H9 (cell line): Measurements from ENCODE around the gene MYOZ3. TPM values are rescaled to one million over a fixed set of nuclear protein-coding genes. Genes with fewer than 3 reads are reported as not detected.

ENCODE experiments used
- DNase-seq: peaks from one replicate; pipeline ENCODE4 v3.0.0-alpha.2; 2017
- H2AFZ ChIP-seq: one replicate; pipeline ENCODE4 v1.6.1; 2013; ENCODE audit warnings: mild to moderate bottlenecking, low read length, control low read depth, moderate library complexity
- H2AK5ac ChIP-seq: 2 replicates; pipeline ENCODE4 v1.6.1; 2013; ENCODE audit warnings: low read length, control low read depth, mixed read lengths; ENCODE audit not compliant: insufficient read length
- H2BK120ac ChIP-seq: one replicate; pipeline ENCODE4 v1.6.1; 2013; ENCODE audit warnings: low read depth, mild to moderate bottlenecking, low read length, control low read depth, inconsistent platforms; ENCODE audit not compliant: poor library complexity, severe bottlenecking
- H2BK12ac ChIP-seq: 2 replicates; pipeline ENCODE4 v1.6.1; 2013; ENCODE audit warnings: low read length, control low read depth, mixed read lengths, low read depth; ENCODE audit not compliant: insufficient read length
- H2BK15ac ChIP-seq: 2 replicates; pipeline ENCODE4 v1.6.1; 2013; ENCODE audit warnings: low read depth, low read length, control low read depth
- H2BK20ac ChIP-seq: one replicate; pipeline ENCODE4 v1.6.1; 2013; ENCODE audit warnings: low read depth, mild to moderate bottlenecking, low read length, control low read depth, inconsistent platforms; ENCODE audit not compliant: poor library complexity, severe bottlenecking
- H2BK5ac ChIP-seq: 2 replicates; pipeline ENCODE4 v1.6.1; 2013; ENCODE audit warnings: low read length, control low read depth, mixed read lengths; ENCODE audit not compliant: insufficient read length
- H3K14ac ChIP-seq: 2 replicates; pipeline ENCODE4 v1.6.1; 2013; ENCODE audit warnings: low read length, control low read depth; ENCODE audit not compliant: insufficient read depth
- H3K18ac ChIP-seq: 2 replicates; pipeline ENCODE4 v1.6.1; 2013; ENCODE audit warnings: low read depth, mild to moderate bottlenecking, mixed read lengths, low read length, control low read depth; ENCODE audit not compliant: insufficient read length
- H3K23ac ChIP-seq: 2 replicates; pipeline ENCODE4 v1.6.1; 2013; ENCODE audit warnings: low read length, control low read depth, mixed read lengths, low read depth; ENCODE audit not compliant: insufficient read length
- H3K23me2 ChIP-seq: 2 replicates; pipeline ENCODE4 v1.6.1; 2013; ENCODE audit warnings: low read depth, mild to moderate bottlenecking, mixed read lengths, low read length, control low read depth; ENCODE audit not compliant: insufficient read length, poor library complexity, severe bottlenecking
- H3K27ac ChIP-seq: 2 replicates; pipeline ENCODE4 v1.5.1; 2013; ENCODE audit warnings: low read length, control low read depth, mixed read lengths, low read depth; ENCODE audit not compliant: insufficient read length
- H3K27me3 ChIP-seq: 2 replicates; pipeline ENCODE4 v1.6.1; 2013; ENCODE audit warnings: low read length, control low read depth, inconsistent platforms; ENCODE audit not compliant: insufficient read depth
- H3K4ac ChIP-seq: 2 replicates; pipeline ENCODE4 v1.6.1; 2013; ENCODE audit warnings: low read depth, mild to moderate bottlenecking, control low read depth, inconsistent platforms, low read length, moderate library complexity
- H3K4me1 ChIP-seq: 2 replicates; pipeline ENCODE4 v1.6.1; 2013; ENCODE audit warnings: low read length, control low read depth, inconsistent platforms; ENCODE audit not compliant: insufficient read depth
- H3K4me2 ChIP-seq: 2 replicates; pipeline ENCODE4 v1.6.1; 2013; ENCODE audit warnings: low read length, control low read depth, mixed read lengths; ENCODE audit not compliant: insufficient read length, insufficient read depth
- H3K56ac ChIP-seq: 2 replicates; pipeline ENCODE4 v1.6.1; 2013; ENCODE audit warnings: low read depth, mild to moderate bottlenecking, mixed read lengths, low read length, control low read depth; ENCODE audit not compliant: insufficient read length
- H3K79me1 ChIP-seq: 2 replicates; pipeline ENCODE4 v1.6.1; 2013; ENCODE audit warnings: low read depth, mild to moderate bottlenecking, moderate library complexity, low read length, control low read depth, inconsistent platforms; ENCODE audit not compliant: insufficient read depth, poor library complexity, severe bottlenecking
- H3K79me2 ChIP-seq: 2 replicates; pipeline ENCODE4 v1.6.1; 2013; ENCODE audit warnings: low read length, control low read depth, inconsistent platforms; ENCODE audit not compliant: insufficient read depth
- H3K9ac ChIP-seq: 2 replicates; pipeline ENCODE4 v1.6.1; 2013; ENCODE audit warnings: low read length, control low read depth, mixed read lengths; ENCODE audit not compliant: insufficient read length; ENCODE audit errors: extremely low read depth
- H3K9me3 ChIP-seq: one replicate; pipeline ENCODE4 v1.6.1; 2013; ENCODE audit warnings: low read depth, low read length, inconsistent platforms; ENCODE audit not compliant: control insufficient read depth
- H3T11ph ChIP-seq: one replicate; pipeline ENCODE4 v1.6.1; 2013; ENCODE audit warnings: mild to moderate bottlenecking, low read length, control low read depth, inconsistent platforms
- H4K20me1 ChIP-seq: one replicate; pipeline ENCODE4 v1.6.1; 2013; ENCODE audit not compliant: control insufficient read depth, insufficient read length, insufficient read depth
- H4K5ac ChIP-seq: 2 replicates; pipeline ENCODE4 v1.6.1; 2013; ENCODE audit warnings: low read depth, mild to moderate bottlenecking, mixed read lengths, low read length, control low read depth; ENCODE audit not compliant: insufficient read length
- H4K8ac ChIP-seq: replicated peaks from 2 replicates; pipeline ENCODE4 v1.6.1; 2013; ENCODE audit warnings: low read length, control low read depth, mixed read lengths, low read depth; ENCODE audit not compliant: insufficient read length
- H4K91ac ChIP-seq: 2 replicates; pipeline ENCODE4 v1.6.1; 2013; ENCODE audit warnings: low read depth, mild to moderate bottlenecking, moderate library complexity, mixed read lengths, low read length, control low read depth; ENCODE audit not compliant: insufficient read length
- H3K27ac Mint-ChIP-seq, 3 experiments: 2 replicates in 2 of 3; 3 replicates in 1 of 3; pipeline ENCODE4 v1.8.0; 2020 to 2021; ENCODE audit warnings: mixed read lengths in 3 of 3, mild to moderate bottlenecking in 1 of 3, moderate library complexity in 1 of 3
- H3K27me3 Mint-ChIP-seq: 2 replicates; pipeline ENCODE4 v1.8.0; 2021; ENCODE audit warnings: low read depth, mild to moderate bottlenecking, moderate library complexity, mixed read lengths
- H3K36me3 Mint-ChIP-seq, 3 experiments: 2 replicates in 2 of 3; 3 replicates in 1 of 3; pipeline ENCODE4 v1.8.0; 2020 to 2021; ENCODE audit warnings: low read depth in 3 of 3, mixed read lengths in 3 of 3; ENCODE audit not compliant: insufficient read depth in 1 of 3
- H3K4me1 Mint-ChIP-seq, 2 experiments: 2 replicates each; pipeline ENCODE4 v1.8.0; 2020; ENCODE audit warnings: mixed read lengths in 2 of 2
- H3K4me3 Mint-ChIP-seq, 2 experiments: 2 replicates in 1 of 2; 3 replicates in 1 of 2; pipeline ENCODE4 v1.8.0; 2020 to 2021; ENCODE audit warnings: mild to moderate bottlenecking in 2 of 2, mixed read lengths in 2 of 2, moderate library complexity in 1 of 2
- H3K9me3 Mint-ChIP-seq, 2 experiments: 2 replicates in 1 of 2; 3 replicates in 1 of 2; pipeline ENCODE4 v1.8.0; 2020; ENCODE audit warnings: mild to moderate bottlenecking in 2 of 2, mixed read lengths in 2 of 2, moderate library complexity in 1 of 2
- CTCF ChIP-seq: fragments of 200-600 bp; sonication (generic); conservative IDR thresholded peaks from 3 replicates; pipeline ENCODE4 v1.8.0; 2021; ENCODE audit warnings: antibody characterized with exemption, mild to moderate bottlenecking
- WGBS: extraction: QIAGEN DNeasy Blood & Tissue Kit; methylation state at CpG from one replicate; pipeline ENCODE4 v1.1.7; 2013; ENCODE audit warnings: missing lambda C conversion rate, low lambda C conversion rate, mixed read lengths; ENCODE audit not compliant: insufficient read length; ENCODE audit errors: extremely low coverage; 5-methylcytosine and 5-hydroxymethylcytosine counted together
- total RNA-seq: library from RNA; stranded (reverse); gene quantifications from 2 replicates; pipeline ENCODE4 v1.2.1, GENCODE V29; 2021

The MYOZ3 gene
- total RNA-seq, 1 experiment from 2014 or later, result 18.1 TPM

GRCh38 chr5:150642567-150642927 is 18.5 kb upstream of the MYOZ3 start:
- TF ChIP-seq CTCF, result no peak
- Histone ChIP-seq H3K56ac (no peak overlapping the region), H2BK5ac (no peak overlapping the region), H3K14ac (0 out of 2 replicates have a peak overlapping the region, but pooled peaks have one; percentile 72), H3K9ac (no peak overlapping the region), H3K4me2 (no peak overlapping the region), H3K9me3 (no peaks in the 10 kb centered on the region), H4K20me1 (no peaks in the 10 kb centered on the region), H3K4me1 (peaks cover 2% of the 10 kb centered on the region; the same call in 1 of the 2 replicates), H2BK20ac (no peak overlapping the region), H2AK5ac (no peak overlapping the region), H2BK15ac (no peak overlapping the region), H3K27me3 (no peaks in the 10 kb centered on the region), H3K23me2 (no peaks in the 10 kb centered on the region), H3K79me2 (no peaks in the 10 kb centered on the region), H3K18ac (no peak overlapping the region), H3K27ac (no peak overlapping the region), H3T11ph (no peak overlapping the region), H2BK120ac (no peak overlapping the region), H4K91ac (no peak overlapping the region), H4K8ac (no peak overlapping the region), H2BK12ac (no peak overlapping the region), H3K79me1 (no peaks in the 10 kb centered on the region), H2AFZ (no peak overlapping the region), H3K4ac (no peak overlapping the region), H4K5ac (no peak overlapping the region), H3K23ac (no peak overlapping the region)
- Mint-ChIP-seq H3K4me1 (peaks cover 48 to 64% of the 10 kb centered on the region in 2 experiments), H3K4me3 (no peak overlapping the region), H3K9me3 (no peaks in the 10 kb centered on the region), H3K27ac (peak overlapping the region in 1 of 3 experiments; percentile 44; a peak in 1 of 7 replicates), H3K36me3 (no peaks in the 10 kb centered on the region), H3K27me3 (peaks cover 2% of the 10 kb centered on the region; the same call in 1 of the 2 replicates)
- no peak for DNase-seq
- WGBS, result no CpG with 5 or more reads among the region's 5 CpGs
